Osteoblast (primary cell): ENCODE results near the gene NCAM1. TPM values are rescaled to one million over a fixed set of nuclear protein-coding genes. Genes with fewer than 3 reads are reported as not detected.

Source experiments
- DNase-seq: peaks from one replicate; pipeline ENCODE4 v3.0.0; 2011; ENCODE audit warnings: low spot score, mixed read lengths; ENCODE audit not compliant: insufficient read length; ENCODE audit errors: missing footprints
- H2AFZ ChIP-seq: 2 replicates; pipeline ENCODE4 v1.6.0; 2011; ENCODE audit warnings: mild to moderate bottlenecking, low read length
- H3K27ac ChIP-seq: 2 replicates; pipeline ENCODE4 v1.5.1; 2011; ENCODE audit warnings: mild to moderate bottlenecking, low read depth, low read length, moderate library complexity
- H3K27me3 ChIP-seq: 2 replicates; pipeline ENCODE4 v1.6.0; 2012; ENCODE audit warnings: mild to moderate bottlenecking, control low read depth, inconsistent platforms, low read length, moderate library complexity; ENCODE audit not compliant: insufficient read depth
- H3K36me3 ChIP-seq: 2 replicates; pipeline ENCODE4 v1.5.1; 2011; ENCODE audit warnings: mild to moderate bottlenecking, low read length, control low read depth, moderate library complexity; ENCODE audit not compliant: insufficient read depth
- H3K4me1 ChIP-seq: 2 replicates; pipeline ENCODE4 v1.5.1; 2011; ENCODE audit warnings: mild to moderate bottlenecking, low read length, control low read depth, moderate library complexity; ENCODE audit not compliant: insufficient read depth
- H3K4me2 ChIP-seq: 2 replicates; pipeline ENCODE4 v1.6.0; 2011; ENCODE audit warnings: mild to moderate bottlenecking, low read length; ENCODE audit not compliant: insufficient read depth
- H3K4me3 ChIP-seq: fragments of 200-600 bp; sonication (generic); 3 replicates; pipeline ENCODE4 v1.5.1; 2012; ENCODE audit warnings: mild to moderate bottlenecking, low read length, inconsistent platforms; ENCODE audit not compliant: insufficient read depth
- H3K79me2 ChIP-seq: 2 replicates; pipeline ENCODE4 v1.6.0; 2012; ENCODE audit warnings: mild to moderate bottlenecking, low read length, control low read depth, inconsistent platforms; ENCODE audit not compliant: insufficient read depth
- H3K9me3 ChIP-seq: 2 replicates; pipeline ENCODE4 v1.5.1; 2011; ENCODE audit warnings: low read depth, low read length, control low read depth
- H4K20me1 ChIP-seq: 2 replicates; pipeline ENCODE4 v1.6.0; 2012; ENCODE audit warnings: mild to moderate bottlenecking, low read length, control low read depth; ENCODE audit not compliant: insufficient read depth
- CTCF ChIP-seq: IDR thresholded peaks from 2 replicates; pipeline ENCODE4 v1.5.1; 2011; ENCODE audit warnings: mild to moderate bottlenecking, low read depth, low read length, moderate library complexity; ENCODE audit errors: extremely low read depth
- total RNA-seq: library from RNA; depleted of rRNA; stranded (reverse); fragments of >200 nt; gene quantifications from 2 replicates; pipeline ENCODE4 v1.2.3, GENCODE V29; 2012

The NCAM1 gene
- total RNA-seq, 1 donor = 2.2 TPM

GRCh38 chr11:113077379-113077778, 116.2 kb downstream of the NCAM1 start:
- Histone ChIP-seq H3K27ac (no peak overlapping the region), H3K27me3 (no peaks in the 10 kb centered on the region), H2AFZ (no peak overlapping the region), H4K20me1 (no peaks in the 10 kb centered on the region), H3K4me1 (no peaks in the 10 kb centered on the region), H3K79me2 (no peaks in the 10 kb centered on the region), H3K36me3 (no peaks in the 10 kb centered on the region), H3K9me3 (no peaks in the 10 kb centered on the region), H3K4me2 (no peak overlapping the region), H3K4me3 (no peak overlapping the region)
- DNase-seq = no peak
- no peak for TF ChIP-seq CTCF

GRCh38 chr11:113082341-113082955, 121.2 kb downstream of the NCAM1 start:
- no peaks in the 10 kb centered on the region for H3K4me1 ChIP-seq
- H3K4me3 ChIP-seq = no peak overlapping the region
- no peak for TF ChIP-seq CTCF
- H3K79me2 ChIP-seq = no peaks in the 10 kb centered on the region
- no peak overlapping the region for H3K4me2 ChIP-seq
- H4K20me1 ChIP-seq = no peaks in the 10 kb centered on the region
- no peaks in the 10 kb centered on the region for H3K36me3 ChIP-seq
- no peak overlapping the region for H3K27ac ChIP-seq
- DNase-seq = no peak
- H3K27me3 ChIP-seq = no peaks in the 10 kb centered on the region
- H3K9me3 ChIP-seq = no peaks in the 10 kb centered on the region
- H2AFZ ChIP-seq = no peak overlapping the region

GRCh38 chr11:113083571-113083970, 122.4 kb downstream of the NCAM1 start:
- Histone ChIP-seq H3K27me3 (no peaks in the 10 kb centered on the region), H3K4me2 (no peak overlapping the region), H3K27ac (no peak overlapping the region), H3K4me1 (no peaks in the 10 kb centered on the region), H3K9me3 (no peaks in the 10 kb centered on the region), H3K36me3 (no peaks in the 10 kb centered on the region), H2AFZ (no peak overlapping the region), H3K79me2 (no peaks in the 10 kb centered on the region), H3K4me3 (no peak overlapping the region), H4K20me1 (no peaks in the 10 kb centered on the region)
- DNase-seq = peak; percentile 57
- no peak for TF ChIP-seq CTCF

- Histone ChIP-seq H3K4me3 (no peak overlapping the region), H4K20me1 (no peaks in the 10 kb centered on the region), H3K4me1 (no peaks in the 10 kb centered on the region), H2AFZ (no peak overlapping the region), H3K27ac (no peak overlapping the region), H3K36me3 (no peaks in the 10 kb centered on the region), H3K9me3 (no peaks in the 10 kb centered on the region), H3K27me3 (no peaks in the 10 kb centered on the region), H3K4me2 (no peak overlapping the region), H3K79me2 (no peaks in the 10 kb centered on the region)
- TF ChIP-seq CTCF = no peak
- no peak for DNase-seq
Observed at GRCh38 chr11:113084297-113084696, 123.1 kb downstream of the NCAM1 start.
